Measurements from ENCODE around the gene PLEKHA4.

Gene PLEKHA4

DNA sequence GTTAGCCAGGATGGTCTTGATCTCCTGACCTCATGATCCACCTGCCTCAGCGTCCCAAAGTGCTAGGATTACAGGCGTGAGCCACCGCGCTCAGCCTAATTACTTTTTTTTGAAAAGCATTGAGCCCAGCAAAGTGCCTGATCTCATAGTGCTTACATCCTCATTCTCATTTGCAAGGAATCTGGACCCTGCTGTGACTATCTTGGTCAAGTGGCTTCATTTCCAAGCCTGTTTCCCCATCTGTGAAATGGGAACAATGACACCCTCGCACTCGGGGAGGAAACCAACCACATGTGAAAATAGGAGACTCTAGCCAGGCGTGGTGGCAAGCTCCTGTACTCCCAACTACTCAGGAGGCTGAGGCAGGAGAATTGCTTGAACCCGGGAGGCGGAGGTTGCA lies 1.6 kb upstream of the PLEKHA4 start:
- H3K9ac ChIP-seq, result no peak overlapping the region
- H3K36me3 ChIP-seq (ENCODE audit: control insufficient read depth, insufficient read depth, low read length), result no peaks in the 10 kb centered on the region
- H3K4me3 ChIP-seq (ENCODE audit: low read depth, low read length), result no peak overlapping the region
- no peak overlapping the region for H3K4me2 ChIP-seq (ENCODE audit: low read length)
- H3K27me3 ChIP-seq (ENCODE audit: control insufficient read depth, insufficient read depth, low read length), result no peaks in the 10 kb centered on the region
- TF ChIP-seq, protein P1, sequence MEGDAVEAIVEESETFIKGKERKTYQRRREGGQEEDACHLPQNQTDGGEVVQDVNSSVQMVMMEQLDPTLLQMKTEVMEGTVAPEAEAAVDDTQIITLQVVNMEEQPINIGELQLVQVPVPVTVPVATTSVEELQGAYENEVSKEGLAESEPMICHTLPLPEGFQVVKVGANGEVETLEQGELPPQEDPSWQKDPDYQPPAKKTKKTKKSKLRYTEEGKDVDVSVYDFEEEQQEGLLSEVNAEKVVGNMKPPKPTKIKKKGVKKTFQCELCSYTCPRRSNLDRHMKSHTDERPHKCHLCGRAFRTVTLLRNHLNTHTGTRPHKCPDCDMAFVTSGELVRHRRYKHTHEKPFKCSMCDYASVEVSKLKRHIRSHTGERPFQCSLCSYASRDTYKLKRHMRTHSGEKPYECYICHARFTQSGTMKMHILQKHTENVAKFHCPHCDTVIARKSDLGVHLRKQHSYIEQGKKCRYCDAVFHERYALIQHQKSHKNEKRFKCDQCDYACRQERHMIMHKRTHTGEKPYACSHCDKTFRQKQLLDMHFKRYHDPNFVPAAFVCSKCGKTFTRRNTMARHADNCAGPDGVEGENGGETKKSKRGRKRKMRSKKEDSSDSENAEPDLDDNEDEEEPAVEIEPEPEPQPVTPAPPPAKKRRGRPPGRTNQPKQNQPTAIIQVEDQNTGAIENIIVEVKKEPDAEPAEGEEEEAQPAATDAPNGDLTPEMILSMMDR (IDR thresholded peaks at IDR 0.05), result no peak
- no peak overlapping the region for H2AFZ ChIP-seq
- H3K79me2 ChIP-seq, result peaks cover 9% of the 10 kb centered on the region
- H3K27ac ChIP-seq, result no peak overlapping the region
- H3K4me1 ChIP-seq, result peaks cover 21% of the 10 kb centered on the region
- no peaks in the 10 kb centered on the region for H3K9me3 ChIP-seq (ENCODE audit: control insufficient read depth, low read length)

DNA sequence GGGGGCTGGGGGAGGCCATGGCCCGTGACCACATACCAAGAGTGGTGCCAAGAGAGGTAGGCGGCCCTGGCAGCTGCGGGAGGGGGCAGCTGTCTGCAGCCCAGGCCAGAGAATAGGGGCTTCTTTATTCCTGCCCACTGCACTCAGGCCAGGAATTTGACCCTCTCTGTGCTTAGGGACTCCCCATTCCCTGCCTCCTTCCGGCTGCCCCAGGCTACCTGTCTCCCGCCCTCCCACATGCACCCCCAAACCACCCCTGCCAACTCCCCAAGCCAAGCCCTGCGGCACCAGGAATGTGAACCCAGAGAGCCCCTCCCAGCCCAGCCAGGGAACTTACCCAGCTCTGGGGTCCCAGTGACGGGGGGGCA lies 687 bp downstream of the PLEKHA4 start:
- H3K4me1 ChIP-seq, result peaks cover 8% of the 10 kb centered on the region
- TF ChIP-seq, protein P1 (IDR thresholded peaks at IDR 0.05), result no peak
- no peak overlapping the region for H3K4me2 ChIP-seq (ENCODE audit: low read length)
- no peak overlapping the region for H3K4me3 ChIP-seq (ENCODE audit: low read depth, low read length)
- H2AFZ ChIP-seq, result peak overlapping the region; percentile 99
- H3K27me3 ChIP-seq (ENCODE audit: control insufficient read depth, insufficient read depth, low read length), result no peaks in the 10 kb centered on the region
- H3K9me3 ChIP-seq (ENCODE audit: control insufficient read depth, low read length), result no peaks in the 10 kb centered on the region
- H3K9ac ChIP-seq, result no peak overlapping the region
- no peaks in the 10 kb centered on the region for H3K36me3 ChIP-seq (ENCODE audit: control insufficient read depth, insufficient read depth, low read length)
- H3K27ac ChIP-seq, result peak overlapping the region; percentile 81
- no peaks in the 10 kb centered on the region for H3K79me2 ChIP-seq

DNA sequence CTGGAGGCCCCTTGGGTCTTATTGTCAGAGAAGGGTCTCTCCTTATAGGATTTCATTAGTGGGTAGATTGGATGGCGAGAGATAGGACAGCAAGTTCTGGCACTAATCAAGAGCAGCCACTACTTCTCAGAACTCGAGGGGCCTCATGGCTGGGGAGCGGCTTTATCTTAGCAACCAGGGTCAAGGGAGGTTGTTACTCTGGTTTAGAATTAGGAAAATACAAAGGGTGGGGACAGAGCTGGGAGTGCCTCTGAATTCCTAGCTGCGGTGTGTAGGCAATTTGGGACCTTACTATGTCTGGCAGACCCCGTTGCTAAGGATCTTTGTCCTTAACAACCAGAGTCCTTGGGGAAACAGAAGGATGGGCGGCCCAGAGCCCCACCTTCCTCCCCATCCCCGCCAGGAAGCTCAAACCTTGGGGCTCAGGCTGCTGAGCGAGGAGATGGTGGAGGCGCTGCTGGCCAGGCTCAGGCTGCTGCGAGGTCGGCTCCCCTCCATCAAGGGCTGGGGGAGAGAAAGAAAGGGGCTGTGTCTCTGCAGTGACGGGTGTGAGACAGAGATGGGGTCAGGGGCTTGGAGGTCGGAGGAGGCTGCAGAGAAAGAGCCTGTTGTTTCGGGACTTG lies 1.2 kb downstream of the PLEKHA4 start:
- Histone ChIP-seq H3K36me3 (ENCODE audit: control insufficient read depth, insufficient read depth, low read length) (no peaks in the 10 kb centered on the region), H3K9ac (no peak overlapping the region), H2AFZ (peak overlapping the region; percentile 99), H3K79me2 (no peaks in the 10 kb centered on the region), H3K4me2 (ENCODE audit: low read length) (no peak overlapping the region), H3K4me1 (peaks cover 8% of the 10 kb centered on the region), H3K27ac (no peak overlapping the region), H3K27me3 (ENCODE audit: control insufficient read depth, insufficient read depth, low read length) (no peaks in the 10 kb centered on the region), H3K9me3 (ENCODE audit: control insufficient read depth, low read length) (no peaks in the 10 kb centered on the region), H3K4me3 (ENCODE audit: low read depth, low read length) (no peak overlapping the region)
- TF ChIP-seq, protein P1 (IDR thresholded peaks at IDR 0.05), result no peak

DNA sequence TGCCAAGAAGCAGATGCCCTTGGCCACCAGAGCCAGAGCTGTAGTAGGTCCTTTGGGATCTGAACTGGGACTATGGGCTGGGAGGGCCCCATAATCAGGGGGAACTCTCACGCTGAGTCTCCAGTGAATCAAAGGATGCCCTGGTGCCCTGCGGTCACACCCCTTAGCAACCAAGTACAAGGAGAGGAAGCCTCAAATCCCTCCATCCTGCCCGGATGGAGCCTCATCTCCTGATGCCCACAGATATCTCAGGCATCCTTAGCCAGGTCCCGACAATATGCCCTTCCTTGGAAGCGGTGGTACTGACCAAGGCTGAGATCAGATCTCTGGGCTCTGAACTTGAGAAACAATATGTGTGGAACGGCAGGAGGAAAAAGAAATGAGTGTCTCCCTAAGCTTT lies 1.7 kb downstream of the PLEKHA4 start:
- Histone ChIP-seq H3K27ac (no peak overlapping the region), H3K27me3 (ENCODE audit: control insufficient read depth, insufficient read depth, low read length) (no peaks in the 10 kb centered on the region), H3K9me3 (ENCODE audit: control insufficient read depth, low read length) (no peaks in the 10 kb centered on the region), H3K9ac (no peak overlapping the region), H3K4me2 (ENCODE audit: low read length) (no peak overlapping the region), H2AFZ (no peak overlapping the region), H3K36me3 (ENCODE audit: control insufficient read depth, insufficient read depth, low read length) (no peaks in the 10 kb centered on the region), H3K79me2 (no peaks in the 10 kb centered on the region), H3K4me1 (peaks cover 8% of the 10 kb centered on the region), H3K4me3 (ENCODE audit: low read depth, low read length) (no peak overlapping the region)
- TF ChIP-seq, protein P1 (IDR thresholded peaks at IDR 0.05), result no peak

DNA sequence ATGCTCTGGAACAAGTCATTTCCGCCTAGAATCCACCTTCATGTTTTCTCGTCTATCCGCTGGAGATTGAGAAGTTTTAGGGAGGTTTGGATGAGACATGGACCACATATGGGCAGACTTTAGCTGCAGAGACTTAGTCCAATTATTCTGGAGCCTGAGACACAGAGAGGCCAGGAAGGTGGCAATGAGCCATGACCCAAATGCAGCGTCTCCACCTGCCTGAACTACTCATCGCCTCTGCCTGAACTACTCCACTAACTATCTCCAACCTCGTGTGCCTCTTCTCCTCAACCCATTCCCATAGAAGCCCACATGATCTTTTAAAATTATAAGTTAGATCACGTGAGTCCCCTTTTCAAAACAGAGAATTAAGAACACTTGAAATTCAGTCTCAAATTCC lies 5.6 kb downstream of the PLEKHA4 start:
- H3K9ac ChIP-seq, result no peak overlapping the region
- H3K27ac ChIP-seq, result no peak overlapping the region
- H3K79me2 ChIP-seq, result no peaks in the 10 kb centered on the region
- no peak overlapping the region for H2AFZ ChIP-seq
- no peaks in the 10 kb centered on the region for H3K9me3 ChIP-seq (ENCODE audit: control insufficient read depth, low read length)
- H3K36me3 ChIP-seq (ENCODE audit: control insufficient read depth, insufficient read depth, low read length), result no peaks in the 10 kb centered on the region
- TF ChIP-seq, protein P1 (IDR thresholded peaks at IDR 0.05), result no peak
- H3K4me3 ChIP-seq (ENCODE audit: low read depth, low read length), result no peak overlapping the region
- H3K4me2 ChIP-seq (ENCODE audit: low read length), result no peak overlapping the region
- H3K4me1 ChIP-seq, result no peaks in the 10 kb centered on the region
- H3K27me3 ChIP-seq (ENCODE audit: control insufficient read depth, insufficient read depth, low read length), result no peaks in the 10 kb centered on the region
